HepG2 (cell line): ENCODE data around the gene CHID1. TPM values are rescaled to one million over a fixed set of nuclear protein-coding genes. Genes with fewer than 3 reads are reported as not detected.

Source experiments
- DNMT1 ChIP-seq: sonication (generic); formaldehyde crosslinking; IDR thresholded peaks from 2 replicates; pipeline ENCODE4 v1.5.1; 2020; ENCODE audit warnings: mild to moderate bottlenecking, missing genetic modification reagents
- HNRNPL ChIP-seq: fragments of 200-400 bp; formaldehyde crosslinking; IDR thresholded peaks from 2 replicates; pipeline ENCODE4 v1.6.1; 2017; ENCODE audit warnings: mild to moderate bottlenecking, low read depth, low read length
- NBN ChIP-seq: fragments of 450-650 bp; conservative IDR thresholded peaks from 2 replicates; pipeline ENCODE4 v1.6.1; 2017
- NFE2L1 ChIP-seq: sonication (generic); formaldehyde crosslinking; IDR thresholded peaks from 2 replicates; pipeline ENCODE4 v1.4.0; 2020; ENCODE audit warnings: missing genetic modification reagents, mild to moderate bottlenecking, borderline replicate concordance
- NR1H2 ChIP-seq: sonication (generic); formaldehyde crosslinking; IDR thresholded peaks from 2 replicates; pipeline ENCODE4 v1.8.1; 2022; ENCODE audit warnings: low read depth, missing genetic modification reagents, borderline replicate concordance
- PCBP2 ChIP-seq: fragments of 200-400 bp; formaldehyde crosslinking; optimal IDR thresholded peaks from 2 replicates; pipeline ENCODE3; 2018; ENCODE audit warnings: low read length, low read depth; ENCODE audit not compliant: poor library complexity, severe bottlenecking
- PITX1 ChIP-seq: sonication (generic); formaldehyde crosslinking; IDR thresholded peaks from 2 replicates; pipeline ENCODE4 v1.5.1; 2020; ENCODE audit warnings: mild to moderate bottlenecking, missing genetic modification reagents
- SAP130 ChIP-seq: IDR thresholded peaks from 2 replicates; pipeline ENCODE4 v1.6.1; 2016; ENCODE audit warnings: low read depth
- SIN3A ChIP-seq: IDR thresholded peaks from 2 replicates; pipeline ENCODE4 v1.6.1; 2011; ENCODE audit warnings: low read depth, mild to moderate bottlenecking, control low read depth, low read length, borderline replicate concordance
- TSC22D2 ChIP-seq: sonication (generic); formaldehyde crosslinking; IDR thresholded peaks from 2 replicates; pipeline ENCODE4 v1.5.1; 2020; ENCODE audit warnings: missing genetic modification reagents, mild to moderate bottlenecking, borderline replicate concordance
- YY1 ChIP-seq: IDR thresholded peaks from 2 replicates; pipeline ENCODE4 v1.6.1; 2011; ENCODE audit warnings: low read length, low read depth, moderate library complexity, mild to moderate bottlenecking; ENCODE audit not compliant: insufficient read depth, insufficient replicate concordance
- ZBTB8A ChIP-seq: sonication (generic); formaldehyde crosslinking; IDR thresholded peaks from 2 replicates; pipeline ENCODE4 v1.4.0; 2020; ENCODE audit warnings: mild to moderate bottlenecking, low read depth, missing genetic modification reagents, borderline replicate concordance
- ZFY ChIP-seq: sonication (generic); formaldehyde crosslinking; IDR thresholded peaks from 2 replicates; pipeline ENCODE4 v1.4.0; 2020; ENCODE audit warnings: missing genetic modification reagents
- ZNF260 ChIP-seq: sonication (generic); formaldehyde crosslinking; IDR thresholded peaks from 2 replicates; pipeline ENCODE4 v1.4.0; 2020; ENCODE audit warnings: missing genetic modification reagents, low read depth, mild to moderate bottlenecking, borderline replicate concordance
- ZNF326 ChIP-seq: sonication (generic); formaldehyde crosslinking; IDR thresholded peaks from 2 replicates; pipeline ENCODE4 v1.4.0; 2020; ENCODE audit warnings: missing genetic modification reagents, borderline replicate concordance
- ZNF484 ChIP-seq: sonication (generic); formaldehyde crosslinking; IDR thresholded peaks from 2 replicates; pipeline ENCODE4 v1.5.1; 2020; ENCODE audit warnings: mild to moderate bottlenecking, low read depth, missing genetic modification reagents, borderline replicate concordance
- ZNF552 ChIP-seq: sonication (generic); formaldehyde crosslinking; IDR thresholded peaks from 2 replicates; pipeline ENCODE4 v1.9.0; 2022; ENCODE audit warnings: missing genetic modification reagents, mild to moderate bottlenecking, borderline replicate concordance
- ZNF556 ChIP-seq: sonication (generic); formaldehyde crosslinking; IDR thresholded peaks from 2 replicates; pipeline ENCODE4 v1.4.0; 2020; ENCODE audit warnings: mild to moderate bottlenecking, missing genetic modification reagents, borderline replicate concordance
- ZNF577 ChIP-seq: sonication (generic); formaldehyde crosslinking; IDR thresholded peaks from 2 replicates; pipeline ENCODE4 v1.4.0; 2020; ENCODE audit warnings: mild to moderate bottlenecking, low read depth, missing genetic modification reagents, borderline replicate concordance
- ZNF607 ChIP-seq: sonication (generic); formaldehyde crosslinking; IDR thresholded peaks from 2 replicates; pipeline ENCODE4 v1.5.1; 2020; ENCODE audit warnings: missing genetic modification reagents, mild to moderate bottlenecking, borderline replicate concordance
- ZNF761 ChIP-seq: sonication (generic); formaldehyde crosslinking; conservative IDR thresholded peaks from 2 replicates; pipeline ENCODE4 v1.4.0; 2020; ENCODE audit warnings: mild to moderate bottlenecking, missing genetic modification reagents
- ZNF777 ChIP-seq: sonication (generic); formaldehyde crosslinking; IDR thresholded peaks from 2 replicates; pipeline ENCODE4 v1.4.0; 2020; ENCODE audit warnings: missing genetic modification reagents
- ZNF841 ChIP-seq: sonication (generic); formaldehyde crosslinking; IDR thresholded peaks from 2 replicates; pipeline ENCODE4 v1.8.1; 2023; ENCODE audit warnings: missing genetic modification reagents, borderline replicate concordance
- ZNF878 ChIP-seq: sonication (generic); formaldehyde crosslinking; IDR thresholded peaks from 2 replicates; pipeline ENCODE4 v1.8.1; 2023; ENCODE audit warnings: mild to moderate bottlenecking, missing genetic modification reagents, moderate library complexity
- polyA plus RNA-seq, 8 experiments: library from polyadenylated mRNA; depleted of rRNA in 3 of 8; stranded (reverse) in 7 of 8; unstranded in 1 of 8; fragments of >200 nt; fragmentation: Illumina TruSeq in 4 of 8; extraction: Trizol in 4 of 8; gene quantifications; 2 replicates each; pipeline versions ENCODE4 v1.2.1 to v1.2.3, GENCODE V29; 2011 to 2016; ENCODE audit warnings: low read depth in 4 of 8, missing spikeins in 1 of 8, mixed read lengths in 1 of 8; ENCODE audit not compliant: insufficient read depth in 1 of 8
- total RNA-seq, 5 experiments: library from RNA; depleted of rRNA; stranded (reverse); fragments of >200 nt; fragmentation: Illumina TruSeq; extraction: Trizol; gene quantifications; 2 replicates each; pipeline ENCODE4 v1.2.3, GENCODE V29; 2016; ENCODE audit warnings: low read depth in 1 of 5
- TF ChIP-seq, protein P1 (sequence below): sonication (generic); formaldehyde crosslinking; IDR thresholded peaks from 2 replicates; pipeline ENCODE4 v1.8.0; 2022; ENCODE audit warnings: missing genetic modification reagents, mild to moderate bottlenecking, inconsistent platforms, borderline replicate concordance
- TF ChIP-seq, protein P2 (sequence below): IDR thresholded peaks from 2 replicates; pipeline ENCODE4 v1.6.1; 2018; ENCODE audit warnings: missing genetic modification reagents, mild to moderate bottlenecking, missing compliant biosample characterization
- TF ChIP-seq, protein P3 (sequence below): sonication (generic); formaldehyde crosslinking; IDR thresholded peaks from 2 replicates; pipeline ENCODE4 v1.4.0; 2020; ENCODE audit warnings: missing genetic modification reagents

Gene CHID1
- total and polyA plus RNA-seq, 2 of the 13 experiments (the other 11 are each of a cell fraction or from before 2014, with no cell fraction given) = 65.1 to 93.6 TPM

DNA sequence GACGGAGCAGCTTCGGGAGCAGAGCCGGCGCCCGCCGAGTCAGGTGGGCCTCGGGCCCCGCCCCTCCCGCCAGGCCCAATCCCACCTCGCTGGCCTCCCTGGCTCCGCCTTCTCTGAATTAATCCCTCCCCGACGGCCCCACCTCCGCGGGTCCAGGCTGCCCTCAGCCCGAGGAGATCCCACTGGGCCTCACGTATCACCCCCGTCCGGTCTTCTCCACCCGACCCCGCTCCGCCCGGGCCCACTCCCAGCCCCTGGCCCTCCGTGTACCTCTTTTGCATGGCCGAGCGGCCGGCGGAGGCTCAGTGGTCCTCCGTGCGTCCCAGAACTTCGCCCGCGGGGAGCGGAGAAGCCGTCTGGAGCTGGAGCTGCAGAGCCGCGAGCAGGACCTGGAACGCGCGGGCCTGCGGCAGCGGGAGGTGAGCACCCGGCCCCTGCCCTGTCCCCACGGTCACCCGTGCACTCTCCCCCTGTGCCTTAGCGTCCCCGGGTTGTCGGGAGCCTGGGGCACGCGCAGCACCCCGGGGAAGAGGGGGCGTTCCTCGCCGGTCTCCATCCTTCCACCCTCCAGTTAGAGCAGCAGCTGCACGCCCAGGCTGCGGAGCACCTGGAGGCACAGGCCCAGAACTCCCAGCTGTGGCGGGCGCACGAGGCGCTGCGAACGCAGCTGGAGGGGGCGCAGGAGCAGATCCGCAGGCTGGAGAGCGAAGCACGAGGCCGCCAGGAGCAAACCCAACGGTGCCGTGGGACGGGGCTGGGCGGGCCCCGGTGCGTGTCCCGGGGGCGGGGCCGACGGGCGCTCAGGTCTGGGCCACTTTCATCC lies 80.1 kb downstream of the CHID1 start (continued):
- TF ChIP-seq NR1H2 (CRISPR knock-in tag) (0 out of 2 replicates have a peak, but pooled peaks have one; percentile 34), ZNF484 (CRISPR knock-in tag) (no peak), HNRNPL (no peak), ZNF841 (CRISPR knock-in tag) (no peak), ZNF577 (no peak), ZNF607 (CRISPR knock-in tag) (no peak), ZNF326 (no peak), TSC22D2 (no peak), NFE2L1 (no peak), ZNF878 (no peak), ZNF761 (CRISPR knock-in tag) (no peak), SIN3A (no peak), ZBTB8A (CRISPR knock-in tag) (no peak), NBN (no peak), DNMT1 (CRISPR knock-in tag) (no peak; the same call in 1 of the 2 replicates), ZNF260 (no peak), ZNF777 (CRISPR knock-in tag) (peak; percentile 88), PCBP2 (no peak), ZNF552 (CRISPR knock-in tag) (no peak), ZFY (0 out of 2 replicates have a peak, but pooled peaks have one; percentile 18), SAP130 (CRISPR knock-in tag) (peak; percentile 37; the same call in 1 of the 2 replicates), ZNF556 (CRISPR knock-in tag) (no peak), PITX1 (CRISPR knock-in tag) (peak; percentile 56; the same call in 1 of the 2 replicates), YY1 (no peak)
- TF ChIP-seq, protein P1, sequence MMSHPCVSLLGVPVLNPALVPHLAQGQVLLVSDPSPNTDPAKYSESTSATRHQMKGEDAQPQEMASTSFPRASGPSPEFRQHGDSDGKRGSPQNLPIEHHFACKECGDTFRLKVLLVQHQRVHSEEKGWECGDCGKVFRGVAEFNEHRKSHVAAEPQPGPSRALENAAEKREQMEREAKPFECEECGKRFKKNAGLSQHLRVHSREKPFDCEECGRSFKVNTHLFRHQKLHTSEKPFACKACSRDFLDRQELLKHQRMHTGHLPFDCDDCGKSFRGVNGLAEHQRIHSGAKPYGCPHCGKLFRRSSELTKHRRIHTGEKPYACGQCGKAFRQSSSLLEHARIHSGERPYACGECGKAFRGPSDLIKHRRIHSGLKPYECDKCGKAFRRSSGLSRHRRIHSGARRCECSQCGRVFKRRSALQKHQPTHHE (CRISPR knock-in tag) = no peak
- TF ChIP-seq, protein P2, sequence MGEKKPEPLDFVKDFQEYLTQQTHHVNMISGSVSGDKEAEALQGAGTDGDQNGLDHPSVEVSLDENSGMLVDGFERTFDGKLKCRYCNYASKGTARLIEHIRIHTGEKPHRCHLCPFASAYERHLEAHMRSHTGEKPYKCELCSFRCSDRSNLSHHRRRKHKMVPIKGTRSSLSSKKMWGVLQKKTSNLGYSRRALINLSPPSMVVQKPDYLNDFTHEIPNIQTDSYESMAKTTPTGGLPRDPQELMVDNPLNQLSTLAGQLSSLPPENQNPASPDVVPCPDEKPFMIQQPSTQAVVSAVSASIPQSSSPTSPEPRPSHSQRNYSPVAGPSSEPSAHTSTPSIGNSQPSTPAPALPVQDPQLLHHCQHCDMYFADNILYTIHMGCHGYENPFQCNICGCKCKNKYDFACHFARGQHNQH (CRISPR knock-in tag) = 0 out of 2 replicates have a peak, but pooled peaks have one; percentile 15
- TF ChIP-seq, protein P3, sequence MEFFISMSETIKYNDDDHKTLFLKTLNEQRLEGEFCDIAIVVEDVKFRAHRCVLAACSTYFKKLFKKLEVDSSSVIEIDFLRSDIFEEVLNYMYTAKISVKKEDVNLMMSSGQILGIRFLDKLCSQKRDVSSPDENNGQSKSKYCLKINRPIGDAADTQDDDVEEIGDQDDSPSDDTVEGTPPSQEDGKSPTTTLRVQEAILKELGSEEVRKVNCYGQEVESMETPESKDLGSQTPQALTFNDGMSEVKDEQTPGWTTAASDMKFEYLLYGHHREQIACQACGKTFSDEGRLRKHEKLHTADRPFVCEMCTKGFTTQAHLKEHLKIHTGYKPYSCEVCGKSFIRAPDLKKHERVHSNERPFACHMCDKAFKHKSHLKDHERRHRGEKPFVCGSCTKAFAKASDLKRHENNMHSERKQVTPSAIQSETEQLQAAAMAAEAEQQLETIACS (CRISPR knock-in tag) = no peak
